Fibroblast of peridontal ligament (primary cell): ENCODE measurements around the gene ZFYVE27.

Source experiments
- DNase-seq: peaks from one replicate; pipeline ENCODE4 v3.0.0-alpha.2; 2010; ENCODE audit errors: extremely low read depth

ZFYVE27 gene

GRCh38 chr10:97791824-97792721, 55.1 kb downstream of the ZFYVE27 start:
- DNase-seq = peak; percentile 53

- no peak for DNase-seq
These were observed 59.0 kb downstream of the ZFYVE27 start for GRCh38 chr10:97795886-97796285.

DNA sequence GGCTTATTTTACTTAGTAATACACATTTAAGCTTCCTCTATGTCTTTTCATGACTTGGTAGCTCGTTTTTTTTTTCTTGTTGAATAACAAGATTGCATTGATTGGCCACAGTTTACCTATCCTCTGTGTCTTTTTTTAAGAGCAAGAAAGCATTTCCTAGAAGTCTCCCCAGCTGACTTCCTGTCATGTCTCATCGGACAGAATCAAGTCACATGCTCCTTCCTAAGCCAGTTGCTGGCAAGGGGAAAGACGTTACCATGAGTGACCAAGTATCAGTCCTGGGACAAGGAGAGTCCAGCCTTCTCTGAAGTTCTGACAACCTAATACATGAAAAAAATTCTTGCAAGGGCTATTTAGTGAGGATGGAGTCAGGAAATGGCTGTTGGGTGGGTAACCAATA, 59.7 kb downstream of the ZFYVE27 start:
- no peak for DNase-seq

- DNase-seq = no peak
These were observed 62.2 kb downstream of the ZFYVE27 start for GRCh38 chr10:97798958-97799610.

DNA sequence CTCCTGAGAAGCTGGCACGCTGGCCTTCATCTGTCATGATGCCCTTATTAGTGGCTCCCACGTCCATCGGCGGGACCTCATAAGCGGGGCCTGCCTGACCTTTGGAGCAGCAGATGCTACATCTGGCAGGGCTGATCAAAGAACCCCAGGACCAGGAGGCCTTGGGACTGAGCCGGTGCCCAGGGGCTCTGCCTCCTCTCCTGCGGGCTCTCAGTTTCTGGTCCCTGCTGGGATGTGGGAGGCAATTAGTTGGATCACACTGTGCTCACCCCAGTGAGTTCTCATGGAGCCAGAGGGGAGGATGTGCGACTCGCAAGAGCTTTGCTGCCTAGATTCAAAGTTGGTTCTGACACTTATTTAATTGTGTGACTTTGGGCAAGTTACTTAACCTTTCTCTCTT, 63.5 kb downstream of the ZFYVE27 start:
- DNase-seq = no peak

- no peak for DNase-seq
These were observed 64.5 kb downstream of the ZFYVE27 start for GRCh38 chr10:97801422-97801821.

- DNase-seq = no peak
These were observed 68.4 kb downstream of the ZFYVE27 start for GRCh38 chr10:97805096-97805884.

GRCh38 chr10:97805949-97806348, 69.0 kb downstream of the ZFYVE27 start:
- no peak for DNase-seq

- DNase-seq = no peak
These were observed 73.5 kb downstream of the ZFYVE27 start for GRCh38 chr10:97810446-97810845.
